Measurements from ENCODE around the gene VPS35L. TPM values are rescaled to one million over a fixed set of nuclear protein-coding genes. Genes with fewer than 3 reads are reported as not detected.

Gene VPS35L
- total and polyA plus RNA-seq, 10 of the 15 experiments (the other 5 are each of a cell fraction or from before 2014, with no cell fraction given): 14.9 to 44.1 (median 26.3) TPM

GRCh38 chr16:19521471-19522396 is 33.8 kb upstream of the VPS35L start, which contains the start of gene GDE1 (continued):
- TF ChIP-seq ATF7 (IDR thresholded peaks at IDR 0.05; ENCODE audit: low read depth) (no peak), SMAD5 (IDR thresholded peaks at IDR 0.05; ENCODE audit: low read depth) (no peak), ZBED1 (IDR thresholded peaks at IDR 0.05; ENCODE audit: borderline replicate concordance) (no peak), GABPA (IDR thresholded peaks at IDR 0.05; ENCODE audit: low read depth) (no peak), CREM (IDR thresholded peaks at IDR 0.05; ENCODE audit: low read depth) (no peak), SREBF1 (IDR thresholded peaks at IDR 0.05; ENCODE audit: low read length) (no peak), CTCF (IDR thresholded peaks at IDR 0.05 in 2 of 3, conservative IDR thresholded peaks at IDR 0.05 in 1 of 3; ENCODE audit: control insufficient read depth in 2 of 3, extremely low read depth in 1 of 3, insufficient read depth in 1 of 3, low read depth in 3 of 3, low read length in 3 of 3) (peak; percentile 39 to 61 (median 50); a peak in 5 of 6 replicates), SMAD1 (IDR thresholded peaks at IDR 0.05; ENCODE audit: low read depth, partially characterized antibody) (no peak), SUPT20H (IDR thresholded peaks at IDR 0.05; ENCODE audit: borderline replicate concordance, control insufficient read depth, low read depth, low read length) (no peak), BCL3 (IDR thresholded peaks at IDR 0.05; ENCODE audit: borderline replicate concordance, insufficient read depth, low read depth, low read length, poor library complexity, severe bottlenecking) (no peak), KLF5 (IDR thresholded peaks at IDR 0.05; ENCODE audit: partially characterized antibody) (no peak), MAX (IDR thresholded peaks at IDR 0.05; ENCODE audit: low read depth, low read length) (no peak), WRNIP1 (IDR thresholded peaks at IDR 0.05; ENCODE audit: borderline replicate concordance, low read depth, low read length) (no peak), CHD2 (IDR thresholded peaks at IDR 0.05; ENCODE audit: borderline replicate concordance, low read depth, low read length) (peak; percentile 72; the same call in 1 of the 2 replicates), NR2C1 (IDR thresholded peaks at IDR 0.05) (no peak), NR2C2 (IDR thresholded peaks at IDR 0.05; ENCODE audit: borderline replicate concordance, control insufficient read depth, insufficient read length, low read depth) (no peak), NFXL1 (IDR thresholded peaks at IDR 0.05; ENCODE audit: borderline replicate concordance) (no peak)
- TF ChIP-seq, protein P1, sequence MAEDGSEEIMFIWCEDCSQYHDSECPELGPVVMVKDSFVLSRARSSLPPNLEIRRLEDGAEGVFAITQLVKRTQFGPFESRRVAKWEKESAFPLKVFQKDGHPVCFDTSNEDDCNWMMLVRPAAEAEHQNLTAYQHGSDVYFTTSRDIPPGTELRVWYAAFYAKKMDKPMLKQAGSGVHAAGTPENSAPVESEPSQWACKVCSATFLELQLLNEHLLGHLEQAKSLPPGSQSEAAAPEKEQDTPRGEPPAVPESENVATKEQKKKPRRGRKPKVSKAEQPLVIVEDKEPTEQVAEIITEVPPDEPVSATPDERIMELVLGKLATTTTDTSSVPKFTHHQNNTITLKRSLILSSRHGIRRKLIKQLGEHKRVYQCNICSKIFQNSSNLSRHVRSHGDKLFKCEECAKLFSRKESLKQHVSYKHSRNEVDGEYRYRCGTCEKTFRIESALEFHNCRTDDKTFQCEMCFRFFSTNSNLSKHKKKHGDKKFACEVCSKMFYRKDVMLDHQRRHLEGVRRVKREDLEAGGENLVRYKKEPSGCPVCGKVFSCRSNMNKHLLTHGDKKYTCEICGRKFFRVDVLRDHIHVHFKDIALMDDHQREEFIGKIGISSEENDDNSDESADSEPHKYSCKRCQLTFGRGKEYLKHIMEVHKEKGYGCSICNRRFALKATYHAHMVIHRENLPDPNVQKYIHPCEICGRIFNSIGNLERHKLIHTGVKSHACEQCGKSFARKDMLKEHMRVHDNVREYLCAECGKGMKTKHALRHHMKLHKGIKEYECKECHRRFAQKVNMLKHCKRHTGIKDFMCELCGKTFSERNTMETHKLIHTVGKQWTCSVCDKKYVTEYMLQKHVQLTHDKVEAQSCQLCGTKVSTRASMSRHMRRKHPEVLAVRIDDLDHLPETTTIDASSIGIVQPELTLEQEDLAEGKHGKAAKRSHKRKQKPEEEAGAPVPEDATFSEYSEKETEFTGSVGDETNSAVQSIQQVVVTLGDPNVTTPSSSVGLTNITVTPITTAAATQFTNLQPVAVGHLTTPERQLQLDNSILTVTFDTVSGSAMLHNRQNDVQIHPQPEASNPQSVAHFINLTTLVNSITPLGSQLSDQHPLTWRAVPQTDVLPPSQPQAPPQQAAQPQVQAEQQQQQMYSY (CRISPR knock-in tag; IDR thresholded peaks at IDR 0.05): no peak
- TF ChIP-seq, protein P2, sequence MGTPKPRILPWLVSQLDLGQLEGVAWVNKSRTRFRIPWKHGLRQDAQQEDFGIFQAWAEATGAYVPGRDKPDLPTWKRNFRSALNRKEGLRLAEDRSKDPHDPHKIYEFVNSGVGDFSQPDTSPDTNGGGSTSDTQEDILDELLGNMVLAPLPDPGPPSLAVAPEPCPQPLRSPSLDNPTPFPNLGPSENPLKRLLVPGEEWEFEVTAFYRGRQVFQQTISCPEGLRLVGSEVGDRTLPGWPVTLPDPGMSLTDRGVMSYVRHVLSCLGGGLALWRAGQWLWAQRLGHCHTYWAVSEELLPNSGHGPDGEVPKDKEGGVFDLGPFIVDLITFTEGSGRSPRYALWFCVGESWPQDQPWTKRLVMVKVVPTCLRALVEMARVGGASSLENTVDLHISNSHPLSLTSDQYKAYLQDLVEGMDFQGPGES (IDR thresholded peaks at IDR 0.05): peak; percentile 11; the same call in 1 of the 2 replicates
